A549 (cell line): ENCODE measurements around the gene RMND5A.

ENCODE experiments used
- CTCF ChIP-seq: fragments of >200 bp; sonication (Bioruptor Twin); formaldehyde crosslinking; IDR thresholded peaks from 3 replicates; pipeline ENCODE4 v1.5.1; 2016
- MAFK ChIP-seq: fragments of 450-650 bp; IDR thresholded peaks from 2 replicates; pipeline ENCODE4 v1.6.1; 2014; ENCODE audit not compliant: partially characterized antibody
- POLR2AphosphoS2 ChIP-seq: conservative IDR thresholded peaks from 2 replicates; pipeline ENCODE4 v1.6.1; 2012; ENCODE audit warnings: low read length, improper control_type of control experiment, inconsistent platforms
- TF ChIP-seq, protein P1 (sequence below): fragments of 200-600 bp; sonication (generic); IDR thresholded peaks from 2 replicates; pipeline ENCODE4 v1.6.1; 2016; ENCODE audit warnings: antibody characterized with exemption, mild to moderate bottlenecking, moderate library complexity
- TF ChIP-seq, protein P2 (sequence below): fragments of 250-450 bp; sonication (Bioruptor Pico); IDR thresholded peaks from 2 replicates; pipeline ENCODE4 v1.5.0; 2020; ENCODE audit warnings: low read depth, mild to moderate bottlenecking, moderate library complexity

DNA sequence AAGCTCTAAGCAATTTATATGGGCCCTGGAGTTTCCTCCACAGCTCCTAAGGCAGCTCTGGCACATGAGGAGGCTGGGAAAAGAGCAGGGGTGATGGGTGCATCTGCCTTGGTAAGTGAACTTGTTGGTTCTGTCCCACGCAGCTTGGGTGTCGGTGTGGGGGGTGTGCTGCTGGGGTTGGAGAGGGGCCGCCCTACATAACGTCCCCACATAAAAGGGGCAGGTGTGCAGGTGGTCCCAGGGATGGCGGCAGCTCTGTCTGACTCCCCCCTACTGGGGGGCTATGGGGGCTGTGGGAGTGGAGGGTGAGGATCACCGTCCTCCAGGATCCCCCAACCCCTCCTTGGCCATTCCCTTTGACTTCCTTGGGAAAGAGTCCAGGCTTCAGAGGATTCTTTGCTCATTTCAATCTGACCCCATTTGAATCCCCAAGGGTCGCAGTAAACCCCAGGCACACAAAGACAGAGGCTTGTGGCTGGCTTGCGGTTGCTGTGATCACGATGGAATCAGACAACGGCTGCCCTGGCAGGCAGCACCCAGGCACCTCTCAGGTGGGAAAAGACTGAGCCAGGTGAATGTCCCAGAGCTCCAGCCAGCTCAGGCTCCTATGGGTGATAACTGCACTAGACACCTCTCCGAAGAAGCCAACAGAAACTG is 105.1 kb downstream of the RMND5A start:
- TF ChIP-seq CTCF (no peak), POLR2AphosphoS2 (no peak), MAFK (no peak)
- TF ChIP-seq, protein P1, sequence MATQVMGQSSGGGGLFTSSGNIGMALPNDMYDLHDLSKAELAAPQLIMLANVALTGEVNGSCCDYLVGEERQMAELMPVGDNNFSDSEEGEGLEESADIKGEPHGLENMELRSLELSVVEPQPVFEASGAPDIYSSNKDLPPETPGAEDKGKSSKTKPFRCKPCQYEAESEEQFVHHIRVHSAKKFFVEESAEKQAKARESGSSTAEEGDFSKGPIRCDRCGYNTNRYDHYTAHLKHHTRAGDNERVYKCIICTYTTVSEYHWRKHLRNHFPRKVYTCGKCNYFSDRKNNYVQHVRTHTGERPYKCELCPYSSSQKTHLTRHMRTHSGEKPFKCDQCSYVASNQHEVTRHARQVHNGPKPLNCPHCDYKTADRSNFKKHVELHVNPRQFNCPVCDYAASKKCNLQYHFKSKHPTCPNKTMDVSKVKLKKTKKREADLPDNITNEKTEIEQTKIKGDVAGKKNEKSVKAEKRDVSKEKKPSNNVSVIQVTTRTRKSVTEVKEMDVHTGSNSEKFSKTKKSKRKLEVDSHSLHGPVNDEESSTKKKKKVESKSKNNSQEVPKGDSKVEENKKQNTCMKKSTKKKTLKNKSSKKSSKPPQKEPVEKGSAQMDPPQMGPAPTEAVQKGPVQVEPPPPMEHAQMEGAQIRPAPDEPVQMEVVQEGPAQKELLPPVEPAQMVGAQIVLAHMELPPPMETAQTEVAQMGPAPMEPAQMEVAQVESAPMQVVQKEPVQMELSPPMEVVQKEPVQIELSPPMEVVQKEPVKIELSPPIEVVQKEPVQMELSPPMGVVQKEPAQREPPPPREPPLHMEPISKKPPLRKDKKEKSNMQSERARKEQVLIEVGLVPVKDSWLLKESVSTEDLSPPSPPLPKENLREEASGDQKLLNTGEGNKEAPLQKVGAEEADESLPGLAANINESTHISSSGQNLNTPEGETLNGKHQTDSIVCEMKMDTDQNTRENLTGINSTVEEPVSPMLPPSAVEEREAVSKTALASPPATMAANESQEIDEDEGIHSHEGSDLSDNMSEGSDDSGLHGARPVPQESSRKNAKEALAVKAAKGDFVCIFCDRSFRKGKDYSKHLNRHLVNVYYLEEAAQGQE, result no peak
- TF ChIP-seq, protein P2, sequence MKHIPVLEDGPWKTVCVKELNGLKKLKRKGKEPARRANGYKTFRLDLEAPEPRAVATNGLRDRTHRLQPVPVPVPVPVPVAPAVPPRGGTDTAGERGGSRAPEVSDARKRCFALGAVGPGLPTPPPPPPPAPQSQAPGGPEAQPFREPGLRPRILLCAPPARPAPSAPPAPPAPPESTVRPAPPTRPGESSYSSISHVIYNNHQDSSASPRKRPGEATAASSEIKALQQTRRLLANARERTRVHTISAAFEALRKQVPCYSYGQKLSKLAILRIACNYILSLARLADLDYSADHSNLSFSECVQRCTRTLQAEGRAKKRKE, result no peak
